Brain pericyte (primary cell): ENCODE results near the gene ARL15.

Experiments
- DNase-seq: peaks from one replicate; pipeline ENCODE4 v3.0.0-alpha.2; 2012; ENCODE audit warnings: low read depth, low spot score

Gene ARL15

DNA sequence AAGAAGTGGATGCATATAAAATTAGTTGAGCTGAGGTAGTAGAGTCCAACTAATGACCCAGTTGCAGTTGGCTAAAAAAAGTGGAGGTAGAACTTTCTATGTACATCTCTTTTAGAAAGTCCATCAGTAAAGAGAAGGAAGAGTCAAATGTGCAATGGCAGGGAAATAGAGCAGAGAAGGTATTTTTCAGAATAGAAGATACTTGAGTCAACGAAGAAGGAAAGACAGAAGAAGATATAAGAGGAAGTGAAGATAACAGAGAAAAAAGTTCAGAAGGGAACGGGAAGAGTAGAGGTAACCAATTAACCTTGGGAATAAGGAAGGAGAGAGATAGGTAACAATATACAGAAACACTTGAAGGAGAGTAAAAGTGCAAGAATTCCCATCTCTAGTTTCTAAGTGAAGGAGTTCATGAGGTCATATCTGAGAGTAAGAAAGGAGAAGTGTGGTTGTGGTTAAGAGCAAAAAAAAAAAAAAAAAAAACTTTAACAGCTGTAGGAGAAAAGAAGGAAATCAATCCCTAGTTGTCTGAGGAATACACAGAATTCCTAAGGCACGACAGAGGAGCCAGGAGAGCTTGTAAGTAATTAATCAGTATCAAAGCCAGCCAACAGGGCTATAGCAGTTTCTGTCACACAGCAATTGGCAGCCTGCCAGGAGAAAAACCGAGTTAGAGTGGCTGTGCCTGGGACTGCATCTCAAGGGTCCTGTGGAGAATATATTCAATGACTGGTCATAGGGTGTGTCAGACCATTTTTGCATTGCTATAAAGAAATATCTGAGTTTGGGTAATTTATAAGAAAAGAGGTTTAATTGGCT lies 61.0 kb downstream of the ARL15 start:
- no peak for DNase-seq

DNA sequence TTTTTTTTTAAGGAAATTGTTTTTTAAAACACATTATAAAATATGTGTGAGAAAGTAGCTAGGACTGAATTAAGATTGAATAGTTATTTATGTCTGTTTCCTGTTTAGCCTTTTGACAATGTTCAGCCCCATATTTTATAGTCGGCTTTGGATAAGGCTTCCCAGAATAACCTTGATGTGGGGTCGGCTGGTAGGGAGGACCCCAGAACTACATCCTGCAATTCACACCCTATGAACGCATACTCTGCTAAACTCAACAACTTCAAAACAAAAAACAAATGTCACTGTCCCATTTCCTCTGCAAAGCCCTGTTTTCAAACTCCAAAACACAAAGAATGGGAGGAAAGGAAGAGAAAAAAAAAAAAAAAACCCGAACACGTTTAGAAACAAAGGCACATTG lies 63.1 kb downstream of the ARL15 start:
- DNase-seq: no peak

GRCh38 chr5:54243483-54244080 lies 66.8 kb downstream of the ARL15 start:
- DNase-seq: no peak

DNA sequence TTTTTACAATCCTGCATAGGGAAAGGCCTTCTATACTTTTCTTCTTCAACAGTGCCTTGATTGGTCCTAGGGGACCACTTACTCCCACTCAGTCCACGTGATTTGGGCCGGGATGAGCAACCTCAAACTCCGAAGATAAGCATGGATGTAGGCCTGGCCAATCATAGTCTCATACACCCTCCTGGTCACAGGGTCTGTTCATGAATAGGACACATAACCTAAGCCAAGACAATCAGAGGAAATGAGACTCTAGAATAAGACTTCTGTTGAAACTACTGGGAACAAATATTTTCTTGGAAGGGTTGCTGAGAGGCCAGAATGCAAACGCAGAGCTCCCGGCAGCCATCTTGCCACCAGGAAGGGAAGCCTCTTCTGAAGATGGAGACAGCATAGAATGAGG lies 68.1 kb downstream of the ARL15 start:
- no peak for DNase-seq

- no peak for DNase-seq
These were observed 76.0 kb downstream of the ARL15 start for GRCh38 chr5:54234304-54234933.

- no peak for DNase-seq
These were observed 79.3 kb downstream of the ARL15 start for GRCh38 chr5:54230936-54231685.

DNA sequence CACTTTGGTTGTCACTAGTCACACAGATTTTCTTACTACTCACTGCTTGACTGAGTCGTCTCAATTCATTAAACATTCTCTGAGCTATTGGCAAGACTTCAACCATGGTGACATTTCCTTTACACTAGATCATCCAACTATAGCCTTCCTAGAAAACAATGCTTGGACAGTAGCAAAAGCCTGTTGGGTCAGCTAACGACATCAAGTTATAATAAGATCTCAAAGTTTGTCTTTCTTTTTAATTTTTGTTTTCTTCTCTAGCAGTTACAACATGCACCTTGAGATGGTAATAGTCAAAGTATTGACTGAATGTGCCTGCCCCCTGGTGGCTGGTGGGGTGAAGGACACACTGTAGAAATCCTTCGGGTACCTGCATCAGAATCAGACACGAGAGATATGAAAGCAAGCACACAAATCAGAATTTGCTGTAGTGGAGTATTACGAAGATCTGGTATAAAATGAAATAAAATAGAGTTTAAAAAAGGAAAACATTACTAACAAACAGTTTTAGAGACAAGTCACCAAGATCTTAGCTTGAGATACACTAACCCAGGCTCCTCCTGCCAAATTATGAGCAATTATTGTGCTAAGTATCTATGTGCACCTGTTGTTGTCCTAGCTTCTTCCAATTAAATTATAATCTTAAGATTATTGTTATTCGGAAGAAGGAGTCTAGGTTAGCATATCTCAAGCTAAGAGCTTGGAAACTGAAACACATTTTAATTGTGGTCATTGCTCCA lies 81.2 kb downstream of the ARL15 start:
- DNase-seq: no peak

DNA sequence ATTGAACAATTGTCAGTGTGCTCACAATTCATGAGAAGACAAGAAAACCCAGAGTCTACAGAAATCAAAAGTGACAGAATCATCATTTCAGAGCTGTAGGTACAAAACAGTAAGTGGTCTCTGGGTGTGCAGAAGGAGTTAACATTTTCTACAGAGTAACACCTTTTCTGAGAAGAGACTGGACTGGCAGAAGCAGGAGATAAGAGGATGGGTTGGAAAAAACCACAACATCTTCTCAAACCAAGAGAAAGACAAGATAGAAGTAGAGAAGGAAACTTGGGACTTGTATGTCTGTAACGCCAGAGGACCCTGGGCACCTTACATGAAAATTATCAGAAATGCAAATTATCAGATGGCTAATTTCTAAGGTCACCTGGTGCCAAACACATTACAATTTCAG lies 82.6 kb downstream of the ARL15 start:
- DNase-seq: no peak

DNA sequence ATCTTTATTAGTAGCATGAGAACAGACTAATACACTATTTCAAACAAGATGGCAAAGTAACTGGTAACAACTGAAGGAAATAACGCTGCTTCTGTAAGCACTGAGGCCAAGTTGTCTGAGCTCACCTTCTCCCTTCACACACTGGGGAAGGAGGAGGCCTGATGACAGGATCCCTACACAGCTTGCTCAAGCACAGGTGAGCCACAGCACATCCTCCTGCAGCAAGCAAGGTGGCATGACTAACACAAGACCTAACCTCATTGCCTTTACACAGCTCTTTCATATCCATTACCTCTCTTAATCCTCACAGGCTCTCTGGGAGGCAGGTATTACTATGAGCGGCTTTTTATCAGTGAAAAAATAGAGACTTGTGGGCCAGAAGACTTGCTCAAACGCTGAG lies 83.3 kb downstream of the ARL15 start:
- no peak for DNase-seq

- DNase-seq: no peak
These were observed 84.2 kb downstream of the ARL15 start for GRCh38 chr5:54226215-54226614.

- DNase-seq: no peak
These were observed 86.1 kb downstream of the ARL15 start for GRCh38 chr5:54224103-54224826.

DNA sequence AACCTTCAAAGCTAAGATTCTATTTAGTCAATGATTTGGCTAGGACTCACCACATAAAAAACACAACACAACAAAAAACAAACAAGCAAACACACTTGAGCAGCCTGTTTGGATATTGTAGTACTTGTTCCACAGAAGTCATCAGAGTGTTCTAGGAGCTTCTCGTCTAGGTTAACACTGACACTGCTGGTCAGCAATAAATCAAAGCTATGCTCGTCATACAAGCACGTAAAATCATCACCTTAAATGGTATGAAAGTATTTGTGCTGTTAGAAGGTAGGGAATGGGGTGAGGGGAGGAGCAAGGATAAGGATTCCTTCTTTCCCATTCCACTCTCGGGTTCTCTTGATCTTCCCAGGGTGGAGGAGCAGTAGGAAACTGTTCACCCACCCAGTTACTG lies 88.0 kb downstream of the ARL15 start:
- no peak for DNase-seq

- no peak for DNase-seq
These were observed 89.2 kb downstream of the ARL15 start for GRCh38 chr5:54221135-54221534.

GRCh38 chr5:54220230-54221040 lies 89.9 kb downstream of the ARL15 start:
- no peak for DNase-seq

DNA sequence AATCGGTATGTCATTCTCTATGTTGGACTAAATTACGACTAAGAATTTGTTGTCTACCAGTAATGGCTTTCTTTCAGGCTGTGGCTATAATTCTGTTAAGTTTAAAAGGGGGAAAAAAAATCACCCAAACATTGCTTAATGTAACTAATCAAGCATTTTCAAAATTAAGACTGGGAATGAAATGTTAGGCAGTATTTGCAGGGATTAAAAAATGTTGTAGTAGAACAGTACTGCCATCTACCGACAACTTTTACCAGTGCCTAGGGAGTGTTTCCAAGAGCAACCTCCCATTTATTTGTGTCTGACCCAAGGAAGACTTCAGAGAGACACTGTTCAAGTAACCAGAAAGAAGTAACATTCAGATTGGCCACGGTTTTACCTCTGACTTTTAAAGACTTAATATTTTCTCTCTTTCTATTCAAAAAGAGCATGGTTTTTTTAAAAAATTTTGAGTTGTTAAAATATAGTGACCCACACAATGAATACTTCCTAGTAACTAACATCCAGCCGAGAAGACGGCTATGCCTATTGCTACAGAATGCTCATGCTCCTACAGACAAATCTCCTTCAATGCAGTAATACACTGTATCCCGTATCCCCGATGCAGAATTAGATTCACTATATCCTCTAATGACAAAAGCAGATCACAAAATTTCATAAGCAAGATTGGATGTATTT lies 92.4 kb downstream of the ARL15 start:
- DNase-seq: peak; percentile 29

- no peak for DNase-seq
These were observed 95.1 kb downstream of the ARL15 start for GRCh38 chr5:54215233-54215736.

DNA sequence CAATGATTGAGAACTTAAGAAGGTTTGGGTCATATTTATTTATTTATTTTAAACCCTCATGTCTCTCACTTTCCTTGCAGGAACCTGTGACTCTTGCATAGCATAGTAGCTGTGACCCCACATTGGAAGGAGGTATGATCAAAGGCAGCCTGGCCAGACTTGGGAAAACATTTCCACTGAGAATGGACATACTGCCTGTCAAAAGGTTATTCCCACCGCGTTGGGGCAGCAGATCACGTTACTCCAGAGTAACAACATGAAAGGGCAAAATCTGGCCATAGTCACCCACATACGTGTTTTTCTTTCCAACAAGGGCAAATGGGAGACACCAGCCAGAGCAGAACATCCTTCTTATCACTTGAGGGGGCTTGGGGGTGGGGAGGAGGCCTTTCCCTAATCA lies 95.7 kb downstream of the ARL15 start:
- DNase-seq: no peak

- no peak for DNase-seq
These were observed 98.0 kb downstream of the ARL15 start for GRCh38 chr5:54212331-54212730.

DNA sequence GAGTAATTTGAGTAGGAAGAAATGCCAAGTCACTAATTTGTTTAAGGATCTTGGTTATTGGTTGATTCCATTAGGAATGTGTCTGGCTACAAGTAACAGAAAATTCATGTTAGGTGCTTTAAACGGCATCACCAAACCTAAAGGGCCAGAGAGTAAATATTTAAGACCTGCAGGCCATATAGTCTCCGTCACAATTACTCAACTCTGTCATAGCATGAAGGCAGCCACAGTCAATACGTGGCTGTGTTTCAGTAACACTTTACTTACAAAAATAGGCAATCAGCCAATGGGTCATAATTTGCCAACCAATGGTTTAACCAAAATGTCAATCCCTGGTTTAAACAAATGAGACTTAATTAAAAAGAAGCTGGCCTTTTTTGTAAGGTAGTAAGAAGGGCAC lies 98.5 kb downstream of the ARL15 start:
- no peak for DNase-seq
